ENCODE results near the gene RAI14. TPM values are rescaled to one million over a fixed set of nuclear protein-coding genes. Genes with fewer than 3 reads are reported as not detected.

The RAI14 gene
- total and polyA plus RNA-seq, 2 donors from 2014 or later, result 13.2 to 60.3 TPM

DNA sequence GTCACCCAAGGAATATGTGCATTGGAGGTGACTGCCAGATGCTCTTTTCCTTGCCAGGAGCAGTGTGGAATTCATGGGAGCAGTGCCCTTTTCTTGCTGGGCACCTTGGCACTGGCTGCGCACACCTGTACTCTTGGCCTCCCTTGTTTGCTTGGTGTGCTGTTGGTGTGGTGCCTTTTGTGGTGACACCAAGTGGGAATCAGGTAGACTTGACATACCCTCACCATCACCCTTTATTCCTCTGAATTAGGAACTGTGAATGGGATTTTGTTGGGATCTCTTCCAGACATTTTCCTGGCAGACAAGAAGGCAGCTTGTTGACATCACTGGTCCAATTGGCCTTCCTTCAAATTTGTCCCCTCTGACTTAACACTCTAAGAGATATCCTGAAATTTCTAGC is 82.3 kb downstream of the RAI14 start:
- Histone ChIP-seq H3K27me3 (ENCODE audit: control insufficient read depth, insufficient read depth, low read length) (no peaks in the 10 kb centered on the region), H3K27ac (ENCODE audit: low read depth in 2 of 2, low read length in 2 of 2) (no peak overlapping the region), H3K4me1 (ENCODE audit: control insufficient read depth in 2 of 3, insufficient read depth in 2 of 3, low read depth in 1 of 3, low read length in 3 of 3) (peaks cover 0 to 4% (median 3%) of the 10 kb centered on the region in 3 donors), H3K36me3 (ENCODE audit: control insufficient read depth in 2 of 3, insufficient read depth in 3 of 3, low read length in 3 of 3) (peaks cover 0 to 4% (median 1%) of the 10 kb centered on the region in 3 donors), H3K9me3 (ENCODE audit: control insufficient read depth in 2 of 3, insufficient read depth in 1 of 3, low read length in 3 of 3) (no peaks in the 10 kb centered on the region), H3K9ac (ENCODE audit: low read length in 3 of 3) (no peak overlapping the region), H3K4me3 (ENCODE audit: low read length in 3 of 3) (no peak overlapping the region)
- no peak for FAIRE-seq
- intact Hi-C loops (cut with DNase I), result no loop called here
- TF ChIP-seq, protein P1, sequence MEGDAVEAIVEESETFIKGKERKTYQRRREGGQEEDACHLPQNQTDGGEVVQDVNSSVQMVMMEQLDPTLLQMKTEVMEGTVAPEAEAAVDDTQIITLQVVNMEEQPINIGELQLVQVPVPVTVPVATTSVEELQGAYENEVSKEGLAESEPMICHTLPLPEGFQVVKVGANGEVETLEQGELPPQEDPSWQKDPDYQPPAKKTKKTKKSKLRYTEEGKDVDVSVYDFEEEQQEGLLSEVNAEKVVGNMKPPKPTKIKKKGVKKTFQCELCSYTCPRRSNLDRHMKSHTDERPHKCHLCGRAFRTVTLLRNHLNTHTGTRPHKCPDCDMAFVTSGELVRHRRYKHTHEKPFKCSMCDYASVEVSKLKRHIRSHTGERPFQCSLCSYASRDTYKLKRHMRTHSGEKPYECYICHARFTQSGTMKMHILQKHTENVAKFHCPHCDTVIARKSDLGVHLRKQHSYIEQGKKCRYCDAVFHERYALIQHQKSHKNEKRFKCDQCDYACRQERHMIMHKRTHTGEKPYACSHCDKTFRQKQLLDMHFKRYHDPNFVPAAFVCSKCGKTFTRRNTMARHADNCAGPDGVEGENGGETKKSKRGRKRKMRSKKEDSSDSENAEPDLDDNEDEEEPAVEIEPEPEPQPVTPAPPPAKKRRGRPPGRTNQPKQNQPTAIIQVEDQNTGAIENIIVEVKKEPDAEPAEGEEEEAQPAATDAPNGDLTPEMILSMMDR (IDR thresholded peaks at IDR 0.05; ENCODE audit: borderline replicate concordance, extremely low read depth, insufficient read depth), result no peak
- DNase-seq, result no peak

DNA sequence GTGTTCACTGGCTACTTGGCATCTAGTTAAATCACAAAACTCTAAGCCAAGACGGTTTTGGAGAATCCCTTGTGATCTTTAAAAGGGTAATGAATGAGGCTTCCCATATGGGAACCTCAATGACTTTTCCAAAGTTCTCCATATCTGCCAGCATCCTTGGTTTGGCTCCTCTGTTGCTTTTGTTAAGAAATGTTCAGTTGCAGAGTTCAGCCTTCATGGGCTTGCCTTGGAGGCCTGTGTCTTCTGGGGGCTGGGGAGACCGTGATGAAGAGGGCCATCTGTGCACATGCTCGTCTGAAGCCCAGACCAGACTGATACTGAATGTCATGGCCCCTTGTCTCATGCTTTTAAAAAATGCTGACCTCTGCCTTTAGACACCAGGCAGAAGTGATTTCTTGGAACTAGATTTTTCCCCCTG is 84.3 kb downstream of the RAI14 start:
- H3K4me3 ChIP-seq (ENCODE audit: low read length in 3 of 3), result no peak overlapping the region
- no peaks in the 10 kb centered on the region for H3K9me3 ChIP-seq (ENCODE audit: control insufficient read depth in 2 of 3, insufficient read depth in 1 of 3, low read length in 3 of 3)
- TF ChIP-seq, protein P1 (IDR thresholded peaks at IDR 0.05; ENCODE audit: borderline replicate concordance, extremely low read depth, insufficient read depth), result no peak
- no peak overlapping the region for H3K9ac ChIP-seq (ENCODE audit: low read length in 3 of 3)
- H3K36me3 ChIP-seq (ENCODE audit: control insufficient read depth in 2 of 3, insufficient read depth in 3 of 3, low read length in 3 of 3), result no peaks in the 10 kb centered on the region
- H3K4me1 ChIP-seq (ENCODE audit: control insufficient read depth in 2 of 3, insufficient read depth in 2 of 3, low read depth in 1 of 3, low read length in 3 of 3), result peaks cover 0 to 8% (median 3%) of the 10 kb centered on the region in 3 donors
- DNase-seq, result peak in 4 of 5 donors; percentile 39 to 89 (median 78)
- H3K27ac ChIP-seq (ENCODE audit: low read depth in 2 of 2, low read length in 2 of 2), result no peak overlapping the region
- H3K27me3 ChIP-seq (ENCODE audit: control insufficient read depth, insufficient read depth, low read length), result no peaks in the 10 kb centered on the region
- FAIRE-seq, result no peak
- intact Hi-C loops (cut with DNase I), result no loop called here

DNA sequence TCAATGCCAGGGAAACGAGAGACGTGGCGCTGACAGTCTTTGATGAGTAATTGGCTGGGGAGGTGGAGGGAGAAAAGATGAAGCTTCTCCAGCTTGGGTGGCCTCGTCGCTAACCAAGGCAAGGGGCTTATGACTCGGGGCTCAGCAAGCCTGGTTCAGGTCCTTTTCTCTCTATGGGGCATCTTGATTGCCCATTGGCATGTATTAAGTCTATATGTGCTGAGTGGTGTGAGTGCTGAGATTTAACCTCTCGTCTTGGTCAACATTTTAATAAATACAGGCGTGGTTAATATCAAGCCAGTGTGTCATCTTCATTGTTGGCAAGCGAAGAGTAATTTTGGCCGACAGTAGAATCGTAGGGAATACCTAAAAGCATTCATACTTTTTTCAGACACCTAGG is 85.9 kb downstream of the RAI14 start:
- Histone ChIP-seq H3K4me3 (ENCODE audit: low read length in 3 of 3) (no peak overlapping the region), H3K36me3 (ENCODE audit: control insufficient read depth in 2 of 3, insufficient read depth in 3 of 3, low read length in 3 of 3) (no peaks in the 10 kb centered on the region), H3K4me1 (ENCODE audit: control insufficient read depth in 2 of 3, insufficient read depth in 2 of 3, low read depth in 1 of 3, low read length in 3 of 3) (peaks cover 0 to 8% (median 3%) of the 10 kb centered on the region in 3 donors), H3K27me3 (ENCODE audit: control insufficient read depth, insufficient read depth, low read length) (no peaks in the 10 kb centered on the region), H3K9me3 (ENCODE audit: control insufficient read depth in 2 of 3, insufficient read depth in 1 of 3, low read length in 3 of 3) (no peaks in the 10 kb centered on the region), H3K9ac (ENCODE audit: low read length in 3 of 3) (no peak overlapping the region), H3K27ac (ENCODE audit: low read depth in 2 of 2, low read length in 2 of 2) (no peak overlapping the region)
- FAIRE-seq (no peak), DNase-seq (no peak)
- TF ChIP-seq, protein P1 (IDR thresholded peaks at IDR 0.05; ENCODE audit: borderline replicate concordance, extremely low read depth, insufficient read depth), result no peak
- intact Hi-C loops (cut with DNase I), result no loop called here

DNA sequence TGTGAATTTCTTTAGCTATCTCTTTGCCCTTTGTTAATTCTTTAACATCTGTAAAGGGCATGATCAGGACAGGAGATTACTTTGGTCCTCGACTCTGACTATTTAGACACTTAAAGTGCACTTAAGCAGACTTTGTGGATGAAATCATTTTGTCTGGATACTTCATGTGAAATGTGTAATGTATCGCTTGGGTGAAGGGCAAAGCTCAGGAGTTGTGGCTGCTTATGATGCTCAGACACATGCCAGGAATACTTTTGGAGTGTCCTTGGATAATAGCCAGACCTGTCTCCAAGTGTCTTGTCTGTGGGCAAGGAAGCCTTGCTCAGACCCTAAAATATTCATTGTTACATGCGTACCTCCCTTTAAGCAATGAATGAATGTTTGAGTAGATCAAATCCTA is 87.8 kb downstream of the RAI14 start:
- H3K9ac ChIP-seq (ENCODE audit: low read length in 3 of 3), result no peak overlapping the region
- peak overlapping the region in 1 of 2 donors; percentile 52 for H3K27ac ChIP-seq (ENCODE audit: low read depth in 2 of 2, low read length in 2 of 2)
- intact Hi-C loops (cut with DNase I), result no loop called here
- FAIRE-seq, result no peak
- H3K36me3 ChIP-seq (ENCODE audit: control insufficient read depth in 2 of 3, insufficient read depth in 3 of 3, low read length in 3 of 3), result no peaks in the 10 kb centered on the region
- TF ChIP-seq, protein P1 (IDR thresholded peaks at IDR 0.05; ENCODE audit: borderline replicate concordance, extremely low read depth, insufficient read depth), result no peak
- peaks cover 0 to 8% (median 0%) of the 10 kb centered on the region in 3 donors for H3K4me1 ChIP-seq (ENCODE audit: control insufficient read depth in 2 of 3, insufficient read depth in 2 of 3, low read depth in 1 of 3, low read length in 3 of 3)
- no peaks in the 10 kb centered on the region for H3K27me3 ChIP-seq (ENCODE audit: control insufficient read depth, insufficient read depth, low read length)
- no peaks in the 10 kb centered on the region for H3K9me3 ChIP-seq (ENCODE audit: control insufficient read depth in 2 of 3, insufficient read depth in 1 of 3, low read length in 3 of 3)
- DNase-seq, result no peak
- no peak overlapping the region for H3K4me3 ChIP-seq (ENCODE audit: low read length in 3 of 3)

Data from kidney (tissue), 14 donors.